ENCODE results near the gene CYB5R4. TPM values are rescaled to one million over a fixed set of nuclear protein-coding genes. Genes with fewer than 3 reads are reported as not detected.
"Not testable (repeated sequence)": the region's sequence is repeated elsewhere in the genome, so short reads cannot be mapped to it uniquely, and the experiment has no call there.

CYB5R4 gene
- total RNA-seq, 2 experiments from 2014 or later: 15.5 to 16.3 TPM

- Histone ChIP-seq H3K4me3 (ENCODE audit: low read length) (no peak overlapping the region), H3K27ac (ENCODE audit: low read depth in 1 of 2, low read length in 2 of 2) (no peak overlapping the region), H3K36me3 (ENCODE audit: insufficient read depth, low read length) (peaks cover 2% of the 10 kb centered on the region), H3K9me3 (ENCODE audit: control insufficient read depth in 1 of 2, insufficient read depth in 1 of 2, low read length in 2 of 2) (no peaks in the 10 kb centered on the region), H3K27me3 (ENCODE audit: control insufficient read depth in 1 of 2, insufficient read depth in 2 of 2, low read length in 2 of 2) (no peaks in the 10 kb centered on the region), H3K4me1 (ENCODE audit: insufficient read depth, low read length) (no peaks in the 10 kb centered on the region)
- CTCF ChIA-PET: no interaction called here
- Mint-ChIP-seq H3K36me3 (ENCODE audit: low read depth) (peaks cover 64% of the 10 kb centered on the region), H3K4me1 (ENCODE audit: low read depth) (peaks cover 44% of the 10 kb centered on the region), H3K27me3 (no peaks in the 10 kb centered on the region), H3K27ac (no peak overlapping the region), H3K4me3 (no peak overlapping the region), H3K9me3 (peaks cover 2% of the 10 kb centered on the region)
- no peak for TF ChIP-seq CTCF (IDR thresholded peaks at IDR 0.05)
- DNase-seq: no peak
- intact Hi-C loops (cut with DNase I, micrococcal nuclease): no loop called here
- POLR2A ChIA-PET: no interaction called here
- no peak for ATAC-seq (ENCODE audit: poor library complexity)
Observed at GRCh38 chr6:83893024-83893423, 33.5 kb downstream of the CYB5R4 start.

GRCh38 chr6:83897094-83897493 lies 37.6 kb downstream of the CYB5R4 start:
- H3K9me3 ChIP-seq (ENCODE audit: control insufficient read depth in 1 of 2, insufficient read depth in 1 of 2, low read length in 2 of 2); DNase-seq; H3K4me1 ChIP-seq (ENCODE audit: insufficient read depth, low read length); H3K27me3 Mint-ChIP-seq; H3K27ac ChIP-seq (ENCODE audit: low read depth in 1 of 2, low read length in 2 of 2); CTCF ChIA-PET; H3K9me3 Mint-ChIP-seq; POLR2A ChIA-PET; H3K27ac Mint-ChIP-seq; ATAC-seq (ENCODE audit: poor library complexity); H3K4me3 ChIP-seq (ENCODE audit: low read length); intact Hi-C loops (cut with DNase I, micrococcal nuclease); H3K27me3 ChIP-seq (ENCODE audit: control insufficient read depth in 1 of 2, insufficient read depth in 2 of 2, low read length in 2 of 2); H3K4me3 Mint-ChIP-seq; H3K36me3 ChIP-seq (ENCODE audit: insufficient read depth, low read length): not testable (repeated sequence)
- peaks cover 52% of the 10 kb centered on the region for H3K4me1 Mint-ChIP-seq (ENCODE audit: low read depth)
- peaks cover 88% of the 10 kb centered on the region for H3K36me3 Mint-ChIP-seq (ENCODE audit: low read depth)

- ChIA-PET CTCF (no interaction called here), POLR2A (no interaction called here)
- no peak for TF ChIP-seq CTCF (IDR thresholded peaks at IDR 0.05)
- ATAC-seq (ENCODE audit: poor library complexity) (no peak), DNase-seq (no peak)
- peaks cover 14 to 15% of the 10 kb centered on the region in 2 experiments for H3K9me3 ChIP-seq (ENCODE audit: control insufficient read depth in 1 of 2, insufficient read depth in 1 of 2, low read length in 2 of 2)
- Mint-ChIP-seq H3K4me3 (no peak overlapping the region), H3K4me1 (ENCODE audit: low read depth) (peaks cover 53% of the 10 kb centered on the region), H3K36me3 (ENCODE audit: low read depth) (peaks cover 87% of the 10 kb centered on the region), H3K27ac (no peak overlapping the region), H3K27me3 (no peaks in the 10 kb centered on the region), H3K9me3 (peaks cover 25% of the 10 kb centered on the region)
- no peak overlapping the region for H3K4me3 ChIP-seq (ENCODE audit: low read length)
- H3K27me3 ChIP-seq (ENCODE audit: control insufficient read depth in 1 of 2, insufficient read depth in 2 of 2, low read length in 2 of 2): no peaks in the 10 kb centered on the region
- intact Hi-C loops (cut with DNase I, micrococcal nuclease): loop anchor here in 1 of 2 experiments (10.0 kb wide), 1 partner anchor 407 kb away; no protein-coding TSS in a partner anchor
- no peak overlapping the region for H3K27ac ChIP-seq (ENCODE audit: low read depth in 1 of 2, low read length in 2 of 2)
- no peaks in the 10 kb centered on the region for H3K36me3 ChIP-seq (ENCODE audit: insufficient read depth, low read length)
- peaks cover 11% of the 10 kb centered on the region for H3K4me1 ChIP-seq (ENCODE audit: insufficient read depth, low read length)
Observed at GRCh38 chr6:83901624-83902023, 42.1 kb downstream of the CYB5R4 start.

GRCh38 chr6:83904395-83904794 lies 44.9 kb downstream of the CYB5R4 start:
- no peak for TF ChIP-seq CTCF (IDR thresholded peaks at IDR 0.05)
- no peak for DNase-seq
- Histone ChIP-seq H3K4me1 (ENCODE audit: insufficient read depth, low read length) (peaks cover 11% of the 10 kb centered on the region), H3K9me3 (ENCODE audit: control insufficient read depth in 1 of 2, insufficient read depth in 1 of 2, low read length in 2 of 2) (peaks cover 14 to 15% of the 10 kb centered on the region in 2 experiments), H3K27me3 (ENCODE audit: control insufficient read depth in 1 of 2, insufficient read depth in 2 of 2, low read length in 2 of 2) (no peaks in the 10 kb centered on the region), H3K36me3 (ENCODE audit: insufficient read depth, low read length) (no peaks in the 10 kb centered on the region), H3K27ac (ENCODE audit: low read depth in 1 of 2, low read length in 2 of 2) (no peak overlapping the region), H3K4me3 (ENCODE audit: low read length) (no peak overlapping the region)
- intact Hi-C loops (cut with DNase I, micrococcal nuclease): loop anchor here in 1 of 2 experiments (10.0 kb wide), 1 partner anchor 410 kb away; no protein-coding TSS in a partner anchor
- CTCF ChIA-PET: no interaction called here
- Mint-ChIP-seq H3K4me1 (ENCODE audit: low read depth) (peaks cover 60% of the 10 kb centered on the region), H3K27ac (no peak overlapping the region), H3K4me3 (no peak overlapping the region), H3K27me3 (no peaks in the 10 kb centered on the region), H3K9me3 (peaks cover 25% of the 10 kb centered on the region), H3K36me3 (ENCODE audit: low read depth) (peaks cover 86% of the 10 kb centered on the region)
- POLR2A ChIA-PET: no interaction called here
- no peak for ATAC-seq (ENCODE audit: poor library complexity)

Measured in CD4-positive, alpha-beta T cell (primary cell).